Memory B cell (primary cell): ENCODE results near the gene MYO1A.
"Not testable (repeated sequence)": the region's sequence is repeated elsewhere in the genome, so short reads cannot be mapped to it uniquely, and the experiment has no call there.

Experiments
- ATAC-seq: fragments of 150-1000 bp; cut with Tn5 transposase; 2 replicates; pipeline ENCODE4 v1.10.0; 2021; ENCODE audit warnings: low read depth, mild to moderate bottlenecking, moderate library complexity
- DNase-seq, 2 donors: peaks; one replicate each; pipeline ENCODE4 v3.0.0; 2022; ENCODE audit warnings: low spot score in 2 of 2
- H3K27ac Mint-ChIP-seq: one replicate; pipeline ENCODE4 v1.8.0; 2022; ENCODE audit warnings: mild to moderate bottlenecking, moderate library complexity, mixed read lengths
- H3K27me3 Mint-ChIP-seq: one replicate; pipeline ENCODE4 v1.8.0; 2022; ENCODE audit warnings: mixed read lengths
- H3K36me3 Mint-ChIP-seq: one replicate; pipeline ENCODE4 v1.8.0; 2022; ENCODE audit warnings: mild to moderate bottlenecking, mixed read lengths
- H3K4me1 Mint-ChIP-seq: one replicate; pipeline ENCODE4 v1.8.0; 2022; ENCODE audit warnings: mixed read lengths
- H3K4me3 Mint-ChIP-seq: one replicate; pipeline ENCODE4 v1.8.0; 2022; ENCODE audit warnings: mild to moderate bottlenecking, moderate library complexity, mixed read lengths
- H3K9me3 Mint-ChIP-seq: one replicate; pipeline ENCODE4 v1.8.0; 2022; ENCODE audit warnings: mixed read lengths

Gene MYO1A

DNA sequence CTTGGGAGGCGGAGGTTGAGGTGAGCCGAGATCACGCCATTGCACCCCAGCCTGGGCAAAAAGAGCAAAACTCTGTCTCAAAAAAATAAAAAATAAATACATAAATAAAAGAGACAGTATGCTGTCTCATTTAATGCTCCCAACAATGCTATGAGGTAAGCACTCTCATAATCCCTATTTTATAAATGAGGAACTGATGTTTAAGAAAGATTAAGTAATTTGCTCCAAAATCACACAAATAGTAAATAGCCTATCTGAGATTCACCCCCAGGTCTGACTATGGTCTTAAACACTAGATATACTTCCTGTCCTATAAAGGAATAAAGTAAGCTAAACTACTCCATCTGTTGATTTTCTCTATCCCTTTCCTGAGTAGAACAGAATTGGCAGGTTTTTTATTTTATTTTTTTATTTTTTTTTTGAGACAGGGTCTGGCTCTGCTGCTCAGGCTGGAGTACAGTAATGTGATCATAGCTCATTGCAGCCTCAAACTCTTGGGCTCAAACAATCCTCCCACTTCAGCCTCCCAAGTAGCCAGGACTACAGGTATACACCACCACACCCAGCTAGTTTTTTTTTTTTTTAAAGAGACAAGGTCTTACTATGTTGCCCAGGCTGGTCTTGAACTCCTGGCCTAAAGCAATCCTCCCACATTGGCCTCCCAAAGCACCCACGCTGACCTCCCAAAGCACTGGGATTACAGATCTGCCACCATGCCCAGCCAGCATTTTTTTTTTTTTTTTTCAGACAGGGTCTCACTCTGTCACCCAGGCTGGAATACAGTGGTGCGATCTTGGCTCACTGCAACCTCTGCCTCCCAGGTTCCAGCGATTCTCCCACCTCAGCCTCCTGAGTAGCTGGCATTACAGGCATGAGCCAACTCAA, 23.9 kb upstream of the MYO1A start:
- H3K27me3 Mint-ChIP-seq, DNase-seq, ATAC-seq, H3K9me3 Mint-ChIP-seq, H3K36me3 Mint-ChIP-seq: not testable (repeated sequence)
- Mint-ChIP-seq H3K4me1 (peaks cover 21% of the 10 kb centered on the region), H3K27ac (peak overlapping the region; percentile 71), H3K4me3 (peak overlapping the region; percentile 65)

- no peaks in the 10 kb centered on the region for H3K27me3 Mint-ChIP-seq
- peak overlapping the region; percentile 81 for H3K4me3 Mint-ChIP-seq
- peak overlapping the region; percentile 71 for H3K27ac Mint-ChIP-seq
- H3K36me3 Mint-ChIP-seq, result peaks cover 7% of the 10 kb centered on the region
- ATAC-seq (no peak), DNase-seq (no peak)
- H3K4me1 Mint-ChIP-seq, result peaks cover 18% of the 10 kb centered on the region
- H3K9me3 Mint-ChIP-seq, result no peaks in the 10 kb centered on the region
Observed at GRCh38 chr12:57072661-57073060, 22.7 kb upstream of the MYO1A start.

GRCh38 chr12:57069523-57069922, 19.6 kb upstream of the MYO1A start:
- Mint-ChIP-seq H3K4me3 (no peak overlapping the region), H3K27me3 (no peaks in the 10 kb centered on the region), H3K9me3 (no peaks in the 10 kb centered on the region), H3K4me1 (peaks cover 20% of the 10 kb centered on the region), H3K36me3 (peaks cover 9% of the 10 kb centered on the region), H3K27ac (peak overlapping the region; percentile 25)
- DNase-seq, result peak in 1 of 2 donors; percentile 66
- ATAC-seq, result peak; percentile 98

DNA sequence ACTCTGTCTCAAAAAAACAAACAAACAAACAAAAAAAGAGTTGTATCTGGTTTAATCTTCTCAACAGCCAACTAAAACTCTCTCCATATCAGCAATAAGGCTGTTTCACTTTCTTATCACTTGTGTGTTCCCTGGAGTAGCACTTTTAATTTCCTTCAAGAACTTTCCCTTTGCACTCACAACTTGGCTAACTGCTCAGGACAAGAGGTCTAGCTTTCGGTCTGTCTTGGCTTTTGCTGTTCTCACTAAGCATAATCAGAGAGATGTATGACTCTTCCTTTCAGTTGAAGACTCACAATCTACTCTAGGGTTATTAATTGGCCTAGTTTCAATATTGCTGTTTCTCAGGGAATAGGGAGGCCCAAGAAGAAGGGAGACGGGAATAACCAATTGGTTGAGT, 16.3 kb upstream of the MYO1A start:
- H3K9me3 Mint-ChIP-seq, result no peaks in the 10 kb centered on the region
- H3K27me3 Mint-ChIP-seq, result no peaks in the 10 kb centered on the region
- H3K36me3 Mint-ChIP-seq, result peaks cover 8% of the 10 kb centered on the region
- H3K4me3 Mint-ChIP-seq, result no peak overlapping the region
- peak overlapping the region; percentile 93 for H3K27ac Mint-ChIP-seq
- peaks cover 15% of the 10 kb centered on the region for H3K4me1 Mint-ChIP-seq
- ATAC-seq (no peak), DNase-seq (no peak)

GRCh38 chr12:57063991-57064685, 14.2 kb upstream of the MYO1A start:
- peak overlapping the region; percentile 93 for H3K27ac Mint-ChIP-seq
- H3K4me1 Mint-ChIP-seq, result peaks cover 11% of the 10 kb centered on the region
- peak; percentile 98 for ATAC-seq
- peak overlapping the region; percentile 66 for H3K4me3 Mint-ChIP-seq
- H3K9me3 Mint-ChIP-seq, result no peaks in the 10 kb centered on the region
- DNase-seq, result peak in 1 of 2 donors; percentile 61
- peaks cover 9% of the 10 kb centered on the region for H3K36me3 Mint-ChIP-seq
- no peaks in the 10 kb centered on the region for H3K27me3 Mint-ChIP-seq

GRCh38 chr12:57058454-57058853, 8.5 kb upstream of the MYO1A start:
- Mint-ChIP-seq H3K9me3 (no peaks in the 10 kb centered on the region), H3K4me3 (peak overlapping the region; percentile 63), H3K27me3 (no peaks in the 10 kb centered on the region), H3K27ac (peak overlapping the region; percentile 53), H3K36me3 (peaks cover 11% of the 10 kb centered on the region), H3K4me1 (peaks cover 22% of the 10 kb centered on the region)
- ATAC-seq (peak; percentile 76), DNase-seq (no peak)

- Mint-ChIP-seq H3K27me3 (no peaks in the 10 kb centered on the region), H3K27ac (peak overlapping the region; percentile 45), H3K4me1 (peaks cover 22% of the 10 kb centered on the region), H3K4me3 (no peak overlapping the region), H3K36me3 (peaks cover 11% of the 10 kb centered on the region), H3K9me3 (no peaks in the 10 kb centered on the region)
- ATAC-seq (no peak), DNase-seq (no peak)
Observed at GRCh38 chr12:57057067-57057751, 7.3 kb upstream of the MYO1A start.

- Mint-ChIP-seq H3K4me1 (peaks cover 21% of the 10 kb centered on the region), H3K4me3 (no peak overlapping the region), H3K27me3 (no peaks in the 10 kb centered on the region), H3K27ac (no peak overlapping the region), H3K36me3 (peaks cover 11% of the 10 kb centered on the region), H3K9me3 (no peaks in the 10 kb centered on the region)
- ATAC-seq (no peak), DNase-seq (no peak)
Observed at GRCh38 chr12:57055824-57056223, 5.9 kb upstream of the MYO1A start.

DNA sequence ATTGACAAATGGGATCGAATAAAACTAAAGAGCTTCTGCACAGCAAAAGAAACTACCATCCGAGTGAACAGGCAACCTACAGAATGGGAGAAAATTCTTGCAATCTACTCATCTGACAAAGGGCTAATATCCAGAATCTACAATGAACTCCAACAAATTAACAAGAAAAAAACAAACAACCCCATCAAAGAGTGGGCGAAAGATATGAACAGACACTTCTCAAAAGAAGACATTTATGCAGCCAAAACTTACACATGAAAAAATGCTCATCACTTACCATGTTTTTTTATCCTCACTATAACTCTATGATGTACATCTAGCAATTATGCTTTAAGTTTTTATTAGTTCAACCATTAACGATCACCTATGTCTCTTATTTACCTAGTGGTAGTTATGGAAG, 4.0 kb upstream of the MYO1A start:
- ATAC-seq, H3K27ac Mint-ChIP-seq, H3K9me3 Mint-ChIP-seq, DNase-seq, H3K36me3 Mint-ChIP-seq, H3K4me3 Mint-ChIP-seq, H3K27me3 Mint-ChIP-seq: not testable (repeated sequence)
- peaks cover 21% of the 10 kb centered on the region for H3K4me1 Mint-ChIP-seq

- not testable (repeated sequence) for H3K4me3 Mint-ChIP-seq, H3K27me3 Mint-ChIP-seq, H3K27ac Mint-ChIP-seq
Observed at GRCh38 chr12:57053146-57053545, 3.2 kb upstream of the MYO1A start.

GRCh38 chr12:57051011-57051410, 1.1 kb upstream of the MYO1A start:
- no peak overlapping the region for H3K27ac Mint-ChIP-seq
- ATAC-seq (no peak), DNase-seq (no peak)
- no peaks in the 10 kb centered on the region for H3K9me3 Mint-ChIP-seq
- H3K36me3 Mint-ChIP-seq, result peaks cover 3% of the 10 kb centered on the region
- H3K4me1 Mint-ChIP-seq, result peaks cover 22% of the 10 kb centered on the region
- no peak overlapping the region for H3K4me3 Mint-ChIP-seq
- no peaks in the 10 kb centered on the region for H3K27me3 Mint-ChIP-seq

More at GRCh38 chr12:57053146-57053545, 3.2 kb upstream of the MYO1A start:
- not testable (repeated sequence) for H3K36me3 Mint-ChIP-seq, H3K9me3 Mint-ChIP-seq, DNase-seq, ATAC-seq
- H3K4me1 Mint-ChIP-seq, result peaks cover 14% of the 10 kb centered on the region

- Mint-ChIP-seq H3K9me3 (no peaks in the 10 kb centered on the region), H3K27me3 (no peaks in the 10 kb centered on the region), H3K27ac (no peak overlapping the region), H3K4me1 (peaks cover 22% of the 10 kb centered on the region), H3K36me3 (peaks cover 1% of the 10 kb centered on the region), H3K4me3 (no peak overlapping the region)
- no peak for ATAC-seq
- DNase-seq, result no peak
Observed at GRCh38 chr12:57049119-57049446, 846 bp downstream of the MYO1A start.

- Mint-ChIP-seq H3K27me3 (peaks cover 1% of the 10 kb centered on the region), H3K9me3 (no peaks in the 10 kb centered on the region), H3K36me3 (no peaks in the 10 kb centered on the region), H3K27ac (no peak overlapping the region), H3K4me3 (no peak overlapping the region), H3K4me1 (peaks cover 22% of the 10 kb centered on the region)
- no peak for ATAC-seq
- no peak for DNase-seq
Observed at GRCh38 chr12:57048423-57049118, 1.4 kb downstream of the MYO1A start.
